Cardiac muscle cell (in vitro differentiated cells and primary cell): ENCODE data around the gene FOXJ2. TPM values are rescaled to one million over a fixed set of nuclear protein-coding genes. Genes with fewer than 3 reads are reported as not detected.
"Not testable (repeated sequence)": the region's sequence is repeated elsewhere in the genome, so short reads cannot be mapped to it uniquely, and the experiment has no call there.

Experiments
- DNase-seq, 2 donors: peaks; one replicate each; pipeline versions ENCODE4 v3.0.0 to v3.0.0-alpha.2; 2010 to 2017; ENCODE audit warnings: low read depth in 1 of 2, low spot score in 1 of 2
- H3K27ac ChIP-seq: fragments of 200-600 bp; sonication (generic); 2 replicates; pipeline ENCODE4 v1.5.1; 2016
- H3K27me3 ChIP-seq: fragments of 200-600 bp; sonication (generic); 2 replicates; pipeline ENCODE4 v1.6.0; 2016; ENCODE audit warnings: control low read depth
- H3K36me3 ChIP-seq: fragments of 200-600 bp; sonication (generic); 2 replicates; pipeline ENCODE4 v1.5.1; 2016; ENCODE audit warnings: control low read depth
- H3K4me1 ChIP-seq: fragments of 200-600 bp; sonication (generic); 2 replicates; pipeline ENCODE4 v1.8.1; 2017; ENCODE audit warnings: low read depth, mild to moderate bottlenecking, mixed run types
- H3K4me3 ChIP-seq: fragments of 200-600 bp; sonication (generic); 2 replicates; pipeline ENCODE4 v1.5.1; 2016; ENCODE audit warnings: mild to moderate bottlenecking
- H3K9me3 ChIP-seq: fragments of 200-600 bp; sonication (generic); 2 replicates; pipeline ENCODE4 v1.5.1; 2017; ENCODE audit warnings: low read depth, mild to moderate bottlenecking, control low read depth
- CTCF ChIP-seq: IDR thresholded peaks from 2 replicates; pipeline ENCODE4 v1.5.1; 2012; ENCODE audit warnings: low read depth, mild to moderate bottlenecking, low read length
- polyA plus RNA-seq: library from polyadenylated mRNA; unstranded; fragments of >200 nt; fragmentation: Nextera tagmentation; extraction: Ambion mirVana; gene quantifications from 2 replicates; pipeline ENCODE4 v1.2.1, GENCODE V29; 2016
- total RNA-seq: library from RNA; depleted of rRNA; stranded (reverse); fragments of >200 nt; gene quantifications from 2 replicates; pipeline ENCODE4 v1.2.3, GENCODE V29; 2016

The FOXJ2 gene
- total and polyA plus RNA-seq, 2 experiments from 2014 or later = 24.1 to 26.6 TPM

GRCh38 chr12:8012651-8013309 lies 19.7 kb upstream of the FOXJ2 start:
- no peak overlapping the region for H3K27ac ChIP-seq
- H3K27me3 ChIP-seq = no peaks in the 10 kb centered on the region
- no peaks in the 10 kb centered on the region for H3K36me3 ChIP-seq
- no peak overlapping the region for H3K4me3 ChIP-seq
- H3K9me3 ChIP-seq = no peaks in the 10 kb centered on the region
- H3K4me1 ChIP-seq = no peaks in the 10 kb centered on the region
- DNase-seq = no peak
- no peak for TF ChIP-seq CTCF

GRCh38 chr12:8014836-8015235 lies 17.7 kb upstream of the FOXJ2 start:
- Histone ChIP-seq H3K27ac (no peak overlapping the region), H3K36me3 (no peaks in the 10 kb centered on the region), H3K9me3 (no peaks in the 10 kb centered on the region), H3K4me3 (no peak overlapping the region), H3K27me3 (no peaks in the 10 kb centered on the region), H3K4me1 (no peaks in the 10 kb centered on the region)
- no peak for TF ChIP-seq CTCF
- no peak for DNase-seq

GRCh38 chr12:8018213-8018612 lies 14.3 kb upstream of the FOXJ2 start:
- H3K4me1 ChIP-seq, H3K27me3 ChIP-seq, DNase-seq, H3K27ac ChIP-seq, H3K9me3 ChIP-seq, H3K36me3 ChIP-seq: not testable (repeated sequence)
- H3K4me3 ChIP-seq = peak overlapping the region; percentile 51

- Histone ChIP-seq H3K36me3 (no peaks in the 10 kb centered on the region), H3K27me3 (no peaks in the 10 kb centered on the region), H3K4me3 (peak overlapping the region; percentile 51), H3K9me3 (no peaks in the 10 kb centered on the region), H3K27ac (no peak overlapping the region), H3K4me1 (no peaks in the 10 kb centered on the region)
- DNase-seq = peak; percentile 22 to 82
- no peak for TF ChIP-seq CTCF
These were observed 13.6 kb upstream of the FOXJ2 start for GRCh38 chr12:8018666-8019581.

GRCh38 chr12:8026291-8026900 lies 6.1 kb upstream of the FOXJ2 start:
- DNase-seq = peak; percentile 97 to 100
- no peak for TF ChIP-seq CTCF
- H3K27me3 ChIP-seq = no peaks in the 10 kb centered on the region
- peak overlapping the region; percentile 62 for H3K4me3 ChIP-seq
- H3K9me3 ChIP-seq = no peaks in the 10 kb centered on the region
- H3K4me1 ChIP-seq = no peaks in the 10 kb centered on the region
- no peaks in the 10 kb centered on the region for H3K36me3 ChIP-seq
- peak overlapping the region; percentile 98 for H3K27ac ChIP-seq

- Histone ChIP-seq H3K4me3 (peak overlapping the region; percentile 62), H3K27ac (no peak overlapping the region), H3K9me3 (no peaks in the 10 kb centered on the region), H3K27me3 (no peaks in the 10 kb centered on the region), H3K36me3 (no peaks in the 10 kb centered on the region), H3K4me1 (no peaks in the 10 kb centered on the region)
- no peak for TF ChIP-seq CTCF
- no peak for DNase-seq
These were observed 4.7 kb upstream of the FOXJ2 start for GRCh38 chr12:8027856-8028255.
